Adipocyte (in vitro differentiated cells): ENCODE measurements around the gene FBXO31.

Source experiments
- DNase-seq: peaks from one replicate; pipeline ENCODE4 v3.0.0-alpha.2; 2015; ENCODE audit warnings: low read depth
- H3K27me3 ChIP-seq: replicated peaks from 2 replicates; pipeline ENCODE4 v1.7.0; 2013; ENCODE audit warnings: mild to moderate bottlenecking, low read length, moderate library complexity; ENCODE audit not compliant: control insufficient read depth, insufficient read depth
- H3K36me3 ChIP-seq: 2 replicates; pipeline ENCODE4 v1.7.0; 2013; ENCODE audit warnings: low read length, mild to moderate bottlenecking, moderate library complexity; ENCODE audit not compliant: control insufficient read depth, insufficient read depth, severe bottlenecking
- H3K4me1 ChIP-seq: 2 replicates; pipeline ENCODE4 v1.7.0; 2013; ENCODE audit warnings: mild to moderate bottlenecking, low read length, moderate library complexity; ENCODE audit not compliant: control insufficient read depth, insufficient read depth
- H3K4me3 ChIP-seq: 2 replicates; pipeline ENCODE4 v1.7.0; 2013; ENCODE audit warnings: mild to moderate bottlenecking, low read length, moderate library complexity
- H3K9ac ChIP-seq: 2 replicates; pipeline ENCODE4 v1.7.0; 2013; ENCODE audit warnings: mild to moderate bottlenecking, low read length, moderate library complexity
- H3K9me3 ChIP-seq: 2 replicates; pipeline ENCODE4 v1.7.0; 2013; ENCODE audit warnings: mild to moderate bottlenecking, low read length, moderate library complexity; ENCODE audit not compliant: control insufficient read depth

FBXO31 gene

GRCh38 chr16:87336434-87337240 lies 46.9 kb downstream of the FBXO31 start:
- H3K4me3 ChIP-seq, result no peak overlapping the region
- H3K36me3 ChIP-seq, result peaks cover 48% of the 10 kb centered on the region
- no peaks in the 10 kb centered on the region for H3K27me3 ChIP-seq
- no peaks in the 10 kb centered on the region for H3K9me3 ChIP-seq
- no peak overlapping the region for H3K9ac ChIP-seq
- no peaks in the 10 kb centered on the region for H3K4me1 ChIP-seq
- DNase-seq, result no peak

GRCh38 chr16:87335625-87336433 lies 47.7 kb downstream of the FBXO31 start:
- Histone ChIP-seq H3K9ac (no peak overlapping the region), H3K4me3 (no peak overlapping the region), H3K36me3 (peaks cover 54% of the 10 kb centered on the region), H3K4me1 (no peaks in the 10 kb centered on the region), H3K9me3 (no peaks in the 10 kb centered on the region), H3K27me3 (no peaks in the 10 kb centered on the region)
- DNase-seq, result no peak

GRCh38 chr16:87334651-87335624 lies 48.6 kb downstream of the FBXO31 start:
- DNase-seq, result no peak
- H3K4me3 ChIP-seq, result no peak overlapping the region
- H3K36me3 ChIP-seq, result peaks cover 59% of the 10 kb centered on the region
- H3K4me1 ChIP-seq, result no peaks in the 10 kb centered on the region
- H3K27me3 ChIP-seq, result no peaks in the 10 kb centered on the region
- H3K9ac ChIP-seq, result no peak overlapping the region
- no peaks in the 10 kb centered on the region for H3K9me3 ChIP-seq

- Histone ChIP-seq H3K27me3 (no peaks in the 10 kb centered on the region), H3K4me3 (no peak overlapping the region), H3K9ac (no peak overlapping the region), H3K36me3 (peaks cover 64% of the 10 kb centered on the region), H3K9me3 (no peaks in the 10 kb centered on the region), H3K4me1 (no peaks in the 10 kb centered on the region)
- no peak for DNase-seq
Measured at GRCh38 chr16:87333581-87334331, 49.8 kb downstream of the FBXO31 start.

- H3K4me1 ChIP-seq, result no peaks in the 10 kb centered on the region
- peaks cover 64% of the 10 kb centered on the region for H3K36me3 ChIP-seq
- DNase-seq, result no peak
- no peak overlapping the region for H3K4me3 ChIP-seq
- no peaks in the 10 kb centered on the region for H3K27me3 ChIP-seq
- H3K9ac ChIP-seq, result no peak overlapping the region
- no peaks in the 10 kb centered on the region for H3K9me3 ChIP-seq
Measured at GRCh38 chr16:87333101-87333500, 50.5 kb downstream of the FBXO31 start.

- H3K4me1 ChIP-seq, result no peaks in the 10 kb centered on the region
- H3K4me3 ChIP-seq, result no peak overlapping the region
- DNase-seq, result peak; percentile 7
- peaks cover 64% of the 10 kb centered on the region for H3K36me3 ChIP-seq
- H3K9me3 ChIP-seq, result no peaks in the 10 kb centered on the region
- H3K9ac ChIP-seq, result no peak overlapping the region
- no peaks in the 10 kb centered on the region for H3K27me3 ChIP-seq
Measured at GRCh38 chr16:87332150-87332549, 51.4 kb downstream of the FBXO31 start.

GRCh38 chr16:87331241-87331801 lies 52.3 kb downstream of the FBXO31 start:
- Histone ChIP-seq H3K9me3 (no peaks in the 10 kb centered on the region), H3K4me3 (no peak overlapping the region), H3K27me3 (no peaks in the 10 kb centered on the region), H3K36me3 (peaks cover 60% of the 10 kb centered on the region), H3K9ac (no peak overlapping the region), H3K4me1 (no peaks in the 10 kb centered on the region)
- no peak for DNase-seq

GRCh38 chr16:87330646-87331045 lies 52.9 kb downstream of the FBXO31 start:
- H3K27me3 ChIP-seq, result no peaks in the 10 kb centered on the region
- no peak for DNase-seq
- no peak overlapping the region for H3K4me3 ChIP-seq
- H3K36me3 ChIP-seq, result peaks cover 56% of the 10 kb centered on the region
- H3K9ac ChIP-seq, result no peak overlapping the region
- H3K9me3 ChIP-seq, result no peaks in the 10 kb centered on the region
- H3K4me1 ChIP-seq, result peaks cover 6% of the 10 kb centered on the region

- H3K4me1 ChIP-seq, result peaks cover 6% of the 10 kb centered on the region
- H3K9me3 ChIP-seq, result no peaks in the 10 kb centered on the region
- no peaks in the 10 kb centered on the region for H3K27me3 ChIP-seq
- DNase-seq, result no peak
- H3K9ac ChIP-seq, result no peak overlapping the region
- H3K4me3 ChIP-seq, result no peak overlapping the region
- peaks cover 53% of the 10 kb centered on the region for H3K36me3 ChIP-seq
Measured at GRCh38 chr16:87330257-87330624, 53.3 kb downstream of the FBXO31 start.
